Transverse colon (tissue), 4 donors: Measurements from ENCODE around the gene POU5F2. TPM values are rescaled to one million over a fixed set of nuclear protein-coding genes. Genes with fewer than 3 reads are reported as not detected.

Experiments
- DNase-seq: peaks from one replicate; pipeline ENCODE4 v3.0.0-alpha.2; 2019
- H3K27ac ChIP-seq, 4 donors: fragments of 200-600 bp; sonication (generic); 2 replicates each; pipeline ENCODE4 v1.5.1; 2016 to 2018; ENCODE audit warnings: inconsistent platforms in 4 of 4
- H3K27me3 ChIP-seq: fragments of 200-600 bp; sonication (generic); 2 replicates; pipeline ENCODE4 v1.5.1; 2017; ENCODE audit warnings: inconsistent platforms
- H3K36me3 ChIP-seq, 4 donors: fragments of 200-600 bp; sonication (generic); 2 replicates each; pipeline ENCODE4 v1.5.1; 2017 to 2019; ENCODE audit warnings: inconsistent platforms in 4 of 4
- H3K4me1 ChIP-seq, 4 donors: fragments of 200-600 bp; sonication (generic); 2 replicates each; pipeline ENCODE4 v1.5.1; 2017 to 2020; ENCODE audit warnings: inconsistent platforms in 4 of 4
- H3K4me3 ChIP-seq, 4 donors: fragments of 200-600 bp; sonication (generic); 1 replicate in 1 of 4; 2 replicates in 3 of 4; pipeline versions ENCODE4 v1.5.1 to v1.6.1; 2017 to 2019; ENCODE audit warnings: inconsistent platforms in 4 of 4
- H3K9me3 ChIP-seq, 2 donors: fragments of 200-600 bp; sonication (generic); 2 replicates each; pipeline ENCODE4 v1.5.1; 2017 to 2019; ENCODE audit warnings: inconsistent platforms in 2 of 2
- EP300 ChIP-seq: sonication (generic); formaldehyde crosslinking; IDR thresholded peaks from one replicate; pipeline ENCODE4 v1.6.1; 2017; ENCODE audit warnings: antibody characterized with exemption, low read depth
- POLR2A ChIP-seq: fragments of 450-650 bp; IDR thresholded peaks from one replicate; pipeline ENCODE4 v1.6.1; 2016; ENCODE audit warnings: antibody characterized with exemption, mild to moderate bottlenecking, moderate library complexity
- POLR2AphosphoS5 ChIP-seq, 3 donors: sonication (generic); formaldehyde crosslinking; IDR thresholded peaks; one replicate each; pipeline ENCODE4 v1.6.1; 2016; ENCODE audit warnings: antibody characterized with exemption in 3 of 3
- WGBS, 2 donors: methylation state at CpG; one replicate each; pipeline ENCODE4 v1.1.5; 2018; ENCODE audit warnings: low coverage in 1 of 2; 5-methylcytosine and 5-hydroxymethylcytosine counted together
- in situ Hi-C, 4 donors: fragments of 200-750 bp; cut with MboI; loops; one replicate each; pipeline versions ENCODE4 v1.15.0 to v1.15.1; 2017; ENCODE audit warnings: low sequenced_read_pairs in 3 of 4, low pct_ligation_motif_present in 1 of 4, low pct_unique_long_range_greater_than_20kb in 1 of 4
- intact Hi-C: fragments of 100-400 bp; cut with DNase I; formaldehyde crosslinking; loops from one replicate; pipeline ENCODE4 v1.15.1; 2023; ENCODE audit warnings: low total_unique reads
- total RNA-seq, 4 donors: library from RNA; depleted of rRNA; stranded (reverse); fragments of >200 nt; gene quantifications; one replicate each; pipeline ENCODE4 v1.1.0, GENCODE V29; 2016
- TF ChIP-seq, protein P1 (sequence below), 5 experiments: fragments of 200-600 bp in 3 of 5; fragments of 450-650 bp in 2 of 5; sonication (generic) in 3 of 5; IDR thresholded peaks; 1 replicate in 2 of 5; 2 replicates in 3 of 5; pipeline ENCODE4 v1.5.1; 2016 to 2017; ENCODE audit warnings: antibody characterized with exemption in 5 of 5, inconsistent platforms in 3 of 5, mild to moderate bottlenecking in 2 of 5, moderate library complexity in 1 of 5

Gene POU5F2
- total RNA-seq, 4 donors from 2014 or later, result 1.1 to 7.8 (median 4.0) TPM

DNA sequence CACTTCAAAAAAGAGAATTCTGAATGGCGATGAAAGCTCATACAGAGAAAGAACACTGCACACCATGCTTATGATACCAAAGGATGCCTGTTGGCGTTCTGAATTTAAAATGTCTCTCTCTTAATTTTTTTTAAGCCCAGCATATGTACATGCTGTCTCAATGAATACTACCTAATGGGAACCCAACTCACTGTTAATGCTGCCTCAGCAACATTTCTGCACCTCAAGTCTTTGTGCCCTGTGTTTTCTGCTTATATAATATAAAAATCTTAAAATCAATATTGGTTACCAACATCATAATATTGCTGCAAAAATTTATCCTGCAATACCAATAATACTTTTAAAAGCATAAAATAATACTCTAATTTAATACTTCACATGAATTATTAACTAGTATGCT is 44.1 kb upstream of the POU5F2 start:
- TF ChIP-seq POLR2A (no peak), POLR2AphosphoS5 (IDR thresholded peaks at IDR 0.05) (no peak), EP300 (no peak)
- TF ChIP-seq, protein P1, sequence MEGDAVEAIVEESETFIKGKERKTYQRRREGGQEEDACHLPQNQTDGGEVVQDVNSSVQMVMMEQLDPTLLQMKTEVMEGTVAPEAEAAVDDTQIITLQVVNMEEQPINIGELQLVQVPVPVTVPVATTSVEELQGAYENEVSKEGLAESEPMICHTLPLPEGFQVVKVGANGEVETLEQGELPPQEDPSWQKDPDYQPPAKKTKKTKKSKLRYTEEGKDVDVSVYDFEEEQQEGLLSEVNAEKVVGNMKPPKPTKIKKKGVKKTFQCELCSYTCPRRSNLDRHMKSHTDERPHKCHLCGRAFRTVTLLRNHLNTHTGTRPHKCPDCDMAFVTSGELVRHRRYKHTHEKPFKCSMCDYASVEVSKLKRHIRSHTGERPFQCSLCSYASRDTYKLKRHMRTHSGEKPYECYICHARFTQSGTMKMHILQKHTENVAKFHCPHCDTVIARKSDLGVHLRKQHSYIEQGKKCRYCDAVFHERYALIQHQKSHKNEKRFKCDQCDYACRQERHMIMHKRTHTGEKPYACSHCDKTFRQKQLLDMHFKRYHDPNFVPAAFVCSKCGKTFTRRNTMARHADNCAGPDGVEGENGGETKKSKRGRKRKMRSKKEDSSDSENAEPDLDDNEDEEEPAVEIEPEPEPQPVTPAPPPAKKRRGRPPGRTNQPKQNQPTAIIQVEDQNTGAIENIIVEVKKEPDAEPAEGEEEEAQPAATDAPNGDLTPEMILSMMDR (IDR thresholded peaks at IDR 0.05), result no peak
- DNase-seq, result no peak
- WGBS, 2 donors, result 96 to 100% methylated on average over 2 of the region's 2 CpGs
- intact Hi-C loops, result no loop called here
- Histone ChIP-seq H3K9me3 (no peaks in the 10 kb centered on the region), H3K4me3 (no peak overlapping the region), H3K4me1 (no peaks in the 10 kb centered on the region), H3K27ac (no peak overlapping the region), H3K36me3 (no peaks in the 10 kb centered on the region), H3K27me3 (no peaks in the 10 kb centered on the region)
- in situ Hi-C loops, result loop anchor here in 3 of 4 donors (25.0 kb wide), 2 partner anchors 173 to 198 kb away; partner anchors contain the start of genes NR2F1 (in 1 of the 3) and NR2F1-AS1 (in 1 of the 3)

DNA sequence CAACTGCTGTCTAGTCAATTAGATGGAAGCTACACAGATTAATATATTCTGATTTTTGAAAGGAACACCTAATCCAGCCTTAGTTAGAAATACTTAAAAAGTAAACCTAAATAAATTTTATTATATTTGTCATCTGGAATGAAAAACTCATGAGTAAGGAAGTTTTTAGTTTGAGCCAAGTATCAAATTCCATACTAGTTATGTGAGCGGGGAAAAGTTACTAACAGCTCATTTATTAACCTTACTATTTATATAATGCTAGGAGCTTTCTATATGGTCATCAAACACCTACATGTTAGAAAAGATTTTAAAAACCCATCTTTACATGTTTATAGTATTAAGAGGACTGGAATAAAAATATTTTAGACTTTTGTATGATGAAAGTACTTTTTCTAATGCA is 41.6 kb upstream of the POU5F2 start:
- no peaks in the 10 kb centered on the region for H3K9me3 ChIP-seq
- 92 to 93% methylated on average over 1 of the region's 1 CpG for WGBS, 2 donors
- no peaks in the 10 kb centered on the region for H3K36me3 ChIP-seq
- TF ChIP-seq POLR2A, result no peak
- no peak for TF ChIP-seq POLR2AphosphoS5 (IDR thresholded peaks at IDR 0.05)
- no peak for TF ChIP-seq EP300
- TF ChIP-seq, protein P1 (IDR thresholded peaks at IDR 0.05), result no peak
- in situ Hi-C loops (loop anchor here in 3 of 4 donors (25.0 kb wide), 2 partner anchors 171 to 196 kb away; partner anchors contain the start of genes NR2F1 (in 1 of the 3) and NR2F1-AS1 (in 1 of the 3)), intact Hi-C loops (no loop called here)
- no peaks in the 10 kb centered on the region for H3K4me1 ChIP-seq
- DNase-seq, result no peak
- H3K27me3 ChIP-seq, result no peaks in the 10 kb centered on the region
- no peak overlapping the region for H3K27ac ChIP-seq
- no peak overlapping the region for H3K4me3 ChIP-seq

DNA sequence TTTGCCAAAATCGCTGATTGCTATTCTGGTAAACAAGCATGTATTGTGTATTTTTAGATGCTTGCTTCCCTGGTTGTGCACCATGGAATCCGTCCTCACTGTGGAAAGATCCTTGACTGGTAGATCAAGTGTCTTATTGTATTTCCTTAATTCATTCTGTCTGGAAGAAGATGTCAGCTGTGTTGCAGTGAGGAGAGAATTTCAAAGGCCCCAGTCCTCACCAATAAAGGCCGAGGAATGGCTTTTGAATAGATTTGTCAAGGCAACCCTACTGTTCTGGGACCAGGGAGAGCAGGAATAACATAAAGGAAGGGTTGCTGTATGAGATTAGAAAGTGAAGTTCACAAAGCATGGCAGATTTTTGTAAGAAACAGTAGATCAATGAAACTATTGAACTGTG is 36.2 kb upstream of the POU5F2 start:
- Histone ChIP-seq H3K4me1 (no peaks in the 10 kb centered on the region), H3K27ac (no peak overlapping the region), H3K36me3 (peaks cover 0 to 6% (median 2%) of the 10 kb centered on the region in 4 donors), H3K4me3 (no peak overlapping the region), H3K27me3 (no peaks in the 10 kb centered on the region), H3K9me3 (no peaks in the 10 kb centered on the region)
- in situ Hi-C loops (loop anchor here in 3 of 4 donors (25.0 kb wide), 2 partner anchors 165 to 190 kb away; partner anchors contain the start of genes NR2F1 (in 1 of the 3) and NR2F1-AS1 (in 1 of the 3)), intact Hi-C loops (no loop called here)
- no peak for DNase-seq
- 88 to 90% methylated on average over 2 to 3 of the region's 3 CpGs for WGBS, 2 donors
- TF ChIP-seq POLR2A, result no peak
- TF ChIP-seq EP300, result no peak
- TF ChIP-seq, protein P1 (IDR thresholded peaks at IDR 0.05), result no peak
- no peak for TF ChIP-seq POLR2AphosphoS5 (IDR thresholded peaks at IDR 0.05)

DNA sequence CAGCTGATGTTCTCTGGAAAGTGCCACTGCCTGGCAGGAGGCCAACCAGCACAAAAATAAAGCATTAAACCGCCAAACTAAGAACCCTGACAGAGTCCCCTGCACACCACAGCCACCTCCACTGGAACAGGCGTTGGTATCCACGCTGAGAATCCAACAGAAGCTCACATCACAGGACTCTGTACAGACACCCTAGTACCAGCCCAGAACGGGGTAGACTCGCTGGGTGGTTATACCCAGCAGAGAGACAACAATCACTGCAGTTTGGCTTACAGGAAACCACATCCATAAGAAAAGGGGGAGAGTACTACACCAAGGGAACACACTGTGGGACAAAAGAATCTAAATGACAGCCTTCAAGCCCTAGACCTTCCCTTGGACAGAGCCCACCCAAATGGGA is 15.0 kb upstream of the POU5F2 start:
- Histone ChIP-seq H3K27ac (no peak overlapping the region), H3K4me3 (no peak overlapping the region), H3K27me3 (no peaks in the 10 kb centered on the region), H3K36me3 (no peaks in the 10 kb centered on the region), H3K9me3 (peaks cover 14 to 16% of the 10 kb centered on the region in 2 donors), H3K4me1 (no peaks in the 10 kb centered on the region)
- TF ChIP-seq EP300 (no peak), POLR2AphosphoS5 (IDR thresholded peaks at IDR 0.05) (no peak)
- TF ChIP-seq, protein P1 (IDR thresholded peaks at IDR 0.05), result no peak
- intact Hi-C loops, result no loop called here
- in situ Hi-C loops, result no loop called here
- 87 to 90% methylated on average over 5 of the region's 5 CpGs for WGBS, 2 donors
- DNase-seq, result no peak
